ENCODE measurements around the gene RNF31.

Gene RNF31

DNA sequence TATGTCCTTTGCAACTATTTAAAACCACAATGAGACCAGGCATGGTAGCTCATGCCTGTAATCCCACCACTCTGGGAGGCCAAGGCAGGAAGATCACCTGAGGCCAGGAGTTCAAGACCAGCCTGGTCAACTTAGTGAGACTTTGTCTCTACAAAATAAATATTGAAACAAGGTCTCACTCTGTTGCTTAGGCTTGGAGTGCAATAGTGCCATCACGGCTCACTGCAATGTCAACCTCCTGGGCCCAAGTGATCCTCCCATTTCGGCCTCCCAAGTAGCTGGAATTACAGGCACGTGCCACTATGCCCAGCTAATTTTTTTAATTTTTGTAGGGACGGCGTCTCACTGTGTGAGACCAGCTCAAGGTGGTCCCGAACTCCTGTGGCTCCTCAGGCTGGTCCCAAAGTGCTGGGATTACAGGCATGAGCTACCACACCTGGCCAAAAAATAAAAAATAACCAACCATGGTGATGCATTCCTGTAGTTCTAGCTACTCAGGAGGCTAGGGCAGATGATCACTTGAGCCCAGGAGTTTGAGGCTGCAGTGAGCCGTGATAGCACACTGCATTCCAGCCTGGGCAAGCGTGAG is 17.8 kb upstream of the RNF31 start (continued):
- TF ChIP-seq, protein P1, sequence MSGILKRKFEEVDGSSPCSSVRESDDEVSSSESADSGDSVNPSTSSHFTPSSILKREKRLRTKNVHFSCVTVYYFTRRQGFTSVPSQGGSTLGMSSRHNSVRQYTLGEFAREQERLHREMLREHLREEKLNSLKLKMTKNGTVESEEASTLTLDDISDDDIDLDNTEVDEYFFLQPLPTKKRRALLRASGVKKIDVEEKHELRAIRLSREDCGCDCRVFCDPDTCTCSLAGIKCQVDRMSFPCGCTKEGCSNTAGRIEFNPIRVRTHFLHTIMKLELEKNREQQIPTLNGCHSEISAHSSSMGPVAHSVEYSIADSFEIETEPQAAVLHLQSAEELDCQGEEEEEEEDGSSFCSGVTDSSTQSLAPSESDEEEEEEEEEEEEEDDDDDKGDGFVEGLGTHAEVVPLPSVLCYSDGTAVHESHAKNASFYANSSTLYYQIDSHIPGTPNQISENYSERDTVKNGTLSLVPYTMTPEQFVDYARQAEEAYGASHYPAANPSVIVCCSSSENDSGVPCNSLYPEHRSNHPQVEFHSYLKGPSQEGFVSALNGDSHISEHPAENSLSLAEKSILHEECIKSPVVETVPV (CRISPR knock-in tag; IDR thresholded peaks at IDR 0.05), result no peak
- TF ChIP-seq OSR1 (CRISPR knock-in tag; IDR thresholded peaks at IDR 0.05) (no peak), ZNF70 (CRISPR knock-in tag; IDR thresholded peaks at IDR 0.05) (no peak), ZNF565 (CRISPR knock-in tag; conservative IDR thresholded peaks at IDR 0.05; ENCODE audit: low read depth) (no peak), ARNTL (CRISPR knock-in tag; IDR thresholded peaks at IDR 0.05; ENCODE audit: borderline replicate concordance, low read depth) (no peak), CSDC2 (CRISPR knock-in tag; IDR thresholded peaks at IDR 0.05) (no peak), PPARA (CRISPR knock-in tag; IDR thresholded peaks at IDR 0.05; ENCODE audit: borderline replicate concordance) (no peak)
- TF ChIP-seq, protein P2, sequence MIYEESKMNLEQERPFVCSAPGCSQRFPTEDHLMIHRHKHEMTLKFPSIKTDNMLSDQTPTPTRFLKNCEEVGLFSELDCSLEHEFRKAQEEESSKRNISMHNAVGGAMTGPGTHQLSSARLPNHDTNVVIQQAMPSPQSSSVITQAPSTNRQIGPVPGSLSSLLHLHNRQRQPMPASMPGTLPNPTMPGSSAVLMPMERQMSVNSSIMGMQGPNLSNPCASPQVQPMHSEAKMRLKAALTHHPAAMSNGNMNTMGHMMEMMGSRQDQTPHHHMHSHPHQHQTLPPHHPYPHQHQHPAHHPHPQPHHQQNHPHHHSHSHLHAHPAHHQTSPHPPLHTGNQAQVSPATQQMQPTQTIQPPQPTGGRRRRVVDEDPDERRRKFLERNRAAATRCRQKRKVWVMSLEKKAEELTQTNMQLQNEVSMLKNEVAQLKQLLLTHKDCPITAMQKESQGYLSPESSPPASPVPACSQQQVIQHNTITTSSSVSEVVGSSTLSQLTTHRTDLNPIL (CRISPR knock-in tag; IDR thresholded peaks at IDR 0.05; ENCODE audit: low read depth), result no peak

DNA sequence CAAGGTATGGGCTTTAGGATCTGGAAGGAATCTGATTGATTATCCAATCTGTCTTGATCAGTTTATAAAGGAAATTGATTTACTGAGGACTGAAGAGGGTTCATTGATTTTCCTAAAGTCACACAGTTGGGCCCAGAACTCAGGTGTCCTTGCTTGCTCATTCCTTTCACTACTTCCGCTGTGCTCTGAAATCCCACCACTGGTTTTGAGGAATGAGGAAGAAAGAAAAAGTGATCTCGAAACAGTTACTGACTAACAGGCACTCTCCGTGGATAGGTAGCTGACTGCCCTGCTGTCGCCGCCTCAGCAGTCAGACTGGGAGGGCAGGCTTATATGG is 16.9 kb upstream of the RNF31 start, which contains the start of gene FITM1:
Gene FITM1 (plus strand): TSS at position 280 of the 337 bp plus-strand sequence. CDS start 905 bp downstream, outside the sequence.
- no peak for ATAC-seq
- TF ChIP-seq TOX (CRISPR knock-in tag; IDR thresholded peaks at IDR 0.05; ENCODE audit: borderline replicate concordance) (no peak), RARB (CRISPR knock-in tag; IDR thresholded peaks at IDR 0.05) (no peak), CSDC2 (CRISPR knock-in tag; IDR thresholded peaks at IDR 0.05) (no peak), ZNF565 (CRISPR knock-in tag; conservative IDR thresholded peaks at IDR 0.05; ENCODE audit: low read depth) (no peak), ZC3H10 (CRISPR knock-in tag; IDR thresholded peaks at IDR 0.05) (no peak)

DNA sequence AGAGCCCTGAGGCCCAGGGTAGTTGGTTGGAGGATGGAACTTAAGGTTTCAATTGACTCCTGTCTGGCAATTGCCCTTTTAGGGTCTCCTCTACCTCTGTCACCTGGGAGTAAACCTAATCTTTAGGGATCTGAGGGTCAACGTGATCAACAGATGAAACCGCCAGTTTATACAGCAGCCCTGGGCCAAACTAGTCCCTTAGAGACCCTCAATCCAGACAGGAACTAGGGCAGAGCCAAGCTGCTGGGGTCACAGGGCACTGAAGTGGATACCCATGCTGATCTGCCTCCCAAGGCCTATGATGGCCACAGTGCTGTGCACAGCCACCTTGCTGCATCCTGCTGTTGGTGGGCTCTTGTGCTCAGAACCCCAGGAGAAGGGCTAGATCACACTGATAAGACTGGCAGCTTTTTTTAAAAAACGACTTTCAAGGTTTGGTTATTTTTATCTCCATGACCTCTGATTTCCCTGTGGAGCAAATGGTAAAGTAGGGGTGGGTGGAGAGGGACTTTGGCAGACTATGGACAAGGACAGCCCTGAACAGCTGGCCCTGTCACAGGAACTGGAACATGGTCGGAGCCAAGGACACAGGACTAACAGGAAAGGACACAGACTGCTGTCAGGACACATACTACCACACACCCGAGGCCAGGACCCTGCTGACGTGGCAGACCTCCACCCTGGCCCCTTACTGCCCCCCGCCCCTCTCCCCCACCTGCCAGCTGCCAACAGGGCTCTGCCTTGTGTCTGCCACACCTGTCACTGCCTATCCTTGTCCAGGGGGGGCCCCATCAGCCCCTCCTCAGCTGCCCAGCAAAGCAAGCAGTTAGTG is 16.4 kb upstream of the RNF31 start:
- no peak for TF ChIP-seq ZNF565 (CRISPR knock-in tag; conservative IDR thresholded peaks at IDR 0.05; ENCODE audit: low read depth)
- no peak for TF ChIP-seq OSR1 (CRISPR knock-in tag; IDR thresholded peaks at IDR 0.05)
- TF ChIP-seq, protein P3, sequence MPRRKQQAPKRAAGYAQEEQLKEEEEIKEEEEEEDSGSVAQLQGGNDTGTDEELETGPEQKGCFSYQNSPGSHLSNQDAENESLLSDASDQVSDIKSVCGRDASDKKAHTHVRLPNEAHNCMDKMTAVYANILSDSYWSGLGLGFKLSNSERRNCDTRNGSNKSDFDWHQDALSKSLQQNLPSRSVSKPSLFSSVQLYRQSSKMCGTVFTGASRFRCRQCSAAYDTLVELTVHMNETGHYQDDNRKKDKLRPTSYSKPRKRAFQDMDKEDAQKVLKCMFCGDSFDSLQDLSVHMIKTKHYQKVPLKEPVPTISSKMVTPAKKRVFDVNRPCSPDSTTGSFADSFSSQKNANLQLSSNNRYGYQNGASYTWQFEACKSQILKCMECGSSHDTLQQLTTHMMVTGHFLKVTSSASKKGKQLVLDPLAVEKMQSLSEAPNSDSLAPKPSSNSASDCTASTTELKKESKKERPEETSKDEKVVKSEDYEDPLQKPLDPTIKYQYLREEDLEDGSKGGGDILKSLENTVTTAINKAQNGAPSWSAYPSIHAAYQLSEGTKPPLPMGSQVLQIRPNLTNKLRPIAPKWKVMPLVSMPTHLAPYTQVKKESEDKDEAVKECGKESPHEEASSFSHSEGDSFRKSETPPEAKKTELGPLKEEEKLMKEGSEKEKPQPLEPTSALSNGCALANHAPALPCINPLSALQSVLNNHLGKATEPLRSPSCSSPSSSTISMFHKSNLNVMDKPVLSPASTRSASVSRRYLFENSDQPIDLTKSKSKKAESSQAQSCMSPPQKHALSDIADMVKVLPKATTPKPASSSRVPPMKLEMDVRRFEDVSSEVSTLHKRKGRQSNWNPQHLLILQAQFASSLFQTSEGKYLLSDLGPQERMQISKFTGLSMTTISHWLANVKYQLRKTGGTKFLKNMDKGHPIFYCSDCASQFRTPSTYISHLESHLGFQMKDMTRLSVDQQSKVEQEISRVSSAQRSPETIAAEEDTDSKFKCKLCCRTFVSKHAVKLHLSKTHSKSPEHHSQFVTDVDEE (CRISPR knock-in tag; IDR thresholded peaks at IDR 0.05), result no peak
- no peak for TF ChIP-seq ZFP30 (CRISPR knock-in tag; IDR thresholded peaks at IDR 0.05)
- TF ChIP-seq, protein P4, sequence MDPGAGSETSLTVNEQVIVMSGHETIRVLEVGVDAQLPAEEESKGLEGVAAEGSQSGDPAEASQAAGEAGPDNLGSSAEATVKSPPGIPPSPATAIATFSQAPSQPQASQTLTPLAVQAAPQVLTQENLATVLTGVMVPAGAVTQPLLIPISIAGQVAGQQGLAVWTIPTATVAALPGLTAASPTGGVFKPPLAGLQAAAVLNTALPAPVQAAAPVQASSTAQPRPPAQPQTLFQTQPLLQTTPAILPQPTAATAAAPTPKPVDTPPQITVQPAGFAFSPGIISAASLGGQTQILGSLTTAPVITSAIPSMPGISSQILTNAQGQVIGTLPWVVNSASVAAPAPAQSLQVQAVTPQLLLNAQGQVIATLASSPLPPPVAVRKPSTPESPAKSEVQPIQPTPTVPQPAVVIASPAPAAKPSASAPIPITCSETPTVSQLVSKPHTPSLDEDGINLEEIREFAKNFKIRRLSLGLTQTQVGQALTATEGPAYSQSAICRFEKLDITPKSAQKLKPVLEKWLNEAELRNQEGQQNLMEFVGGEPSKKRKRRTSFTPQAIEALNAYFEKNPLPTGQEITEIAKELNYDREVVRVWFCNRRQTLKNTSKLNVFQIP (CRISPR knock-in tag; IDR thresholded peaks at IDR 0.05; ENCODE audit: borderline replicate concordance, low read depth), result no peak
- no peak for TF ChIP-seq TCF4 (CRISPR knock-in tag; IDR thresholded peaks at IDR 0.05; ENCODE audit: borderline replicate concordance)
- no peak for TF ChIP-seq TOX (CRISPR knock-in tag; IDR thresholded peaks at IDR 0.05; ENCODE audit: borderline replicate concordance)
- TF ChIP-seq ZNF70 (CRISPR knock-in tag; IDR thresholded peaks at IDR 0.05), result no peak
- TF ChIP-seq RARB (CRISPR knock-in tag; IDR thresholded peaks at IDR 0.05), result no peak
- TF ChIP-seq ARNTL (CRISPR knock-in tag; IDR thresholded peaks at IDR 0.05; ENCODE audit: borderline replicate concordance, low read depth), result no peak
- TF ChIP-seq BACH2 (CRISPR knock-in tag; IDR thresholded peaks at IDR 0.05; ENCODE audit: borderline replicate concordance), result no peak
- no peak for TF ChIP-seq ZC3H10 (CRISPR knock-in tag; IDR thresholded peaks at IDR 0.05)
- TF ChIP-seq, protein P5, sequence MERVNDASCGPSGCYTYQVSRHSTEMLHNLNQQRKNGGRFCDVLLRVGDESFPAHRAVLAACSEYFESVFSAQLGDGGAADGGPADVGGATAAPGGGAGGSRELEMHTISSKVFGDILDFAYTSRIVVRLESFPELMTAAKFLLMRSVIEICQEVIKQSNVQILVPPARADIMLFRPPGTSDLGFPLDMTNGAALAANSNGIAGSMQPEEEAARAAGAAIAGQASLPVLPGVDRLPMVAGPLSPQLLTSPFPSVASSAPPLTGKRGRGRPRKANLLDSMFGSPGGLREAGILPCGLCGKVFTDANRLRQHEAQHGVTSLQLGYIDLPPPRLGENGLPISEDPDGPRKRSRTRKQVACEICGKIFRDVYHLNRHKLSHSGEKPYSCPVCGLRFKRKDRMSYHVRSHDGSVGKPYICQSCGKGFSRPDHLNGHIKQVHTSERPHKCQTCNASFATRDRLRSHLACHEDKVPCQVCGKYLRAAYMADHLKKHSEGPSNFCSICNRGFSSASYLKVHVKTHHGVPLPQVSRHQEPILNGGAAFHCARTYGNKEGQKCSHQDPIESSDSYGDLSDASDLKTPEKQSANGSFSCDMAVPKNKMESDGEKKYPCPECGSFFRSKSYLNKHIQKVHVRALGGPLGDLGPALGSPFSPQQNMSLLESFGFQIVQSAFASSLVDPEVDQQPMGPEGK (CRISPR knock-in tag; IDR thresholded peaks at IDR 0.05; ENCODE audit: borderline replicate concordance), result no peak
- no peak for TF ChIP-seq GLIS3 (CRISPR knock-in tag; IDR thresholded peaks at IDR 0.05)
- TF ChIP-seq ESRRG (CRISPR knock-in tag; IDR thresholded peaks at IDR 0.05), result no peak
- no peak for TF ChIP-seq ISL1 (CRISPR knock-in tag; IDR thresholded peaks at IDR 0.05)
- TF ChIP-seq, protein P1 (CRISPR knock-in tag; IDR thresholded peaks at IDR 0.05), result no peak
- ATAC-seq, result no peak
